Measurements from ENCODE around the gene CDS2. TPM values are rescaled to one million over a fixed set of nuclear protein-coding genes. Genes with fewer than 3 reads are reported as not detected.

CDS2 gene
- total and polyA plus RNA-seq, 2 of the 13 experiments (the other 11 are each of a cell fraction or from before 2014, with no cell fraction given) = 81.3 to 153 TPM

- TF ChIP-seq ZNF205 (CRISPR knock-in tag; IDR thresholded peaks at IDR 0.05) (0 out of 2 replicates have a peak, but pooled peaks have one; percentile 58), HOXA9 (CRISPR knock-in tag; IDR thresholded peaks at IDR 0.05; ENCODE audit: borderline replicate concordance) (no peak), ZNF230 (CRISPR knock-in tag; IDR thresholded peaks at IDR 0.05) (no peak), ZNF770 (CRISPR knock-in tag; IDR thresholded peaks at IDR 0.05) (peak; percentile 6; the same call in 1 of the 2 replicates), SMAD1 (CRISPR knock-in tag; IDR thresholded peaks at IDR 0.05; ENCODE audit: borderline replicate concordance, low read depth) (no peak), ZNF891 (CRISPR knock-in tag; IDR thresholded peaks at IDR 0.05) (no peak), HNRNPLL (IDR thresholded peaks at IDR 0.05; ENCODE audit: low read depth, low read length, poor library complexity, severe bottlenecking) (peak; percentile 71), CBX1 (IDR thresholded peaks at IDR 0.05; ENCODE audit: low read depth) (peak; percentile 92), ELF3 (CRISPR knock-in tag; IDR thresholded peaks at IDR 0.05) (no peak), IKZF1 (IDR thresholded peaks at IDR 0.05) (no peak), YY1 (IDR thresholded peaks at IDR 0.05; ENCODE audit: insufficient read depth, insufficient replicate concordance, low read depth, low read length) (no peak), HHEX (CRISPR knock-in tag; IDR thresholded peaks at IDR 0.05) (no peak), POLR2AphosphoS5 (IDR thresholded peaks at IDR 0.05; ENCODE audit: low read depth, low read length) (peak; percentile 99), ZNF883 (CRISPR knock-in tag; IDR thresholded peaks at IDR 0.05; ENCODE audit: not compliant biosample characterization) (peak; percentile 7), SMAD9 (CRISPR knock-in tag; IDR thresholded peaks at IDR 0.05) (0 out of 2 replicates have a peak, but pooled peaks have one; percentile 4), ZNF503 (CRISPR knock-in tag; IDR thresholded peaks at IDR 0.05) (no peak; the same call in 1 of the 2 replicates), ZNF687 (CRISPR knock-in tag; IDR thresholded peaks at IDR 0.05) (no peak), FOSL2 (CRISPR knock-in tag; IDR thresholded peaks at IDR 0.05) (no peak; the same call in 1 of the 2 replicates), JUNB (CRISPR knock-in tag; IDR thresholded peaks at IDR 0.05; ENCODE audit: borderline replicate concordance) (no peak), ZNF709 (CRISPR knock-in tag; IDR thresholded peaks at IDR 0.05) (no peak)
Measured at GRCh38 chr20:5120185-5120476, 6.7 kb upstream of the CDS2 start (continued).

Data from HepG2 (cell line).